Liver (tissue), 9 donors: ENCODE measurements around the gene MAFG. TPM values are rescaled to one million over a fixed set of nuclear protein-coding genes. Genes with fewer than 3 reads are reported as not detected.

Source experiments
- DNase-seq: peaks from one replicate; pipeline ENCODE4 v3.0.0-alpha.2; 2017; ENCODE audit warnings: low spot score
- H3K27ac ChIP-seq, 2 donors: one replicate each; pipeline ENCODE4 v1.7.0; 2013; ENCODE audit warnings: inconsistent platforms in 2 of 2, low read length in 2 of 2, control low read depth in 1 of 2, low read depth in 1 of 2, mild to moderate bottlenecking in 1 of 2
- H3K27me3 ChIP-seq, 4 donors: one replicate each; pipeline versions ENCODE4 v1.6.1 to v1.7.0; 2013; ENCODE audit warnings: low read length in 3 of 4, inconsistent platforms in 1 of 4, mild to moderate bottlenecking in 1 of 4, moderate library complexity in 1 of 4; ENCODE audit not compliant: control insufficient read depth in 4 of 4, insufficient read depth in 4 of 4
- H3K36me3 ChIP-seq, 4 donors: one replicate each; pipeline versions ENCODE4 v1.6.1 to v1.7.0; 2013; ENCODE audit warnings: low read length in 3 of 4, mild to moderate bottlenecking in 3 of 4, low read depth in 1 of 4, moderate library complexity in 1 of 4; ENCODE audit not compliant: control insufficient read depth in 4 of 4, insufficient read depth in 3 of 4
- H3K4me1 ChIP-seq, 4 donors: one replicate each; pipeline versions ENCODE4 v1.6.1 to v1.7.0; 2013; ENCODE audit warnings: low read length in 3 of 4, mild to moderate bottlenecking in 3 of 4, moderate library complexity in 1 of 4; ENCODE audit not compliant: control insufficient read depth in 4 of 4, insufficient read depth in 4 of 4
- H3K4me3 ChIP-seq, 3 donors: one replicate each; pipeline versions ENCODE4 v1.6.1 to v1.7.0; 2013; ENCODE audit warnings: low read length in 3 of 3, control low read depth in 1 of 3, low read depth in 1 of 3, mild to moderate bottlenecking in 1 of 3
- H3K9ac ChIP-seq, 2 donors: one replicate each; pipeline ENCODE4 v1.7.0; 2013; ENCODE audit warnings: low read length in 2 of 2, mild to moderate bottlenecking in 2 of 2, moderate library complexity in 2 of 2, control low read depth in 1 of 2, low read depth in 1 of 2
- H3K9me3 ChIP-seq, 4 donors: one replicate each; pipeline versions ENCODE4 v1.6.1 to v1.7.0; 2013; ENCODE audit warnings: low read length in 3 of 4; ENCODE audit not compliant: control insufficient read depth in 4 of 4
- EGR1 ChIP-seq, 2 donors: IDR thresholded peaks; 2 replicates each; pipeline ENCODE4 v1.6.1; 2016 to 2018; ENCODE audit warnings: antibody characterized with exemption in 2 of 2, low read depth in 2 of 2
- GABPA ChIP-seq, 2 donors: IDR thresholded peaks in 1 of 2; conservative IDR thresholded peaks in 1 of 2; 2 replicates each; pipeline ENCODE4 v1.6.1; 2016; ENCODE audit warnings: antibody characterized with exemption in 2 of 2, mild to moderate bottlenecking in 1 of 2, moderate library complexity in 1 of 2
- HNF4A ChIP-seq, 2 donors: conservative IDR thresholded peaks; 2 replicates each; pipeline ENCODE4 v1.6.1; 2016; ENCODE audit warnings: antibody characterized with exemption in 2 of 2, mild to moderate bottlenecking in 2 of 2
- JUND ChIP-seq, 2 donors: IDR thresholded peaks; 2 replicates each; pipeline ENCODE4 v1.6.1; 2016; ENCODE audit warnings: antibody characterized with exemption in 2 of 2
- NR2F2 ChIP-seq: IDR thresholded peaks from 2 replicates; pipeline ENCODE4 v1.6.1; 2016; ENCODE audit warnings: antibody characterized with exemption
- RAD21 ChIP-seq, 2 donors: IDR thresholded peaks; 2 replicates each; pipeline ENCODE4 v1.6.1; 2016; ENCODE audit warnings: antibody characterized with exemption in 2 of 2, mild to moderate bottlenecking in 2 of 2
- RXRA ChIP-seq, 2 donors: IDR thresholded peaks; 2 replicates each; pipeline ENCODE4 v1.6.1; 2017 to 2018; ENCODE audit warnings: antibody characterized with exemption in 2 of 2, mild to moderate bottlenecking in 1 of 2
- YY1 ChIP-seq: IDR thresholded peaks from 2 replicates; pipeline ENCODE4 v1.6.1; 2016; ENCODE audit warnings: antibody characterized with exemption, mild to moderate bottlenecking
- WGBS: extraction: QIAGEN DNeasy Blood & Tissue Kit; methylation state at CpG from one replicate; pipeline ENCODE4 v1.1.7; 2013; 5-methylcytosine and 5-hydroxymethylcytosine counted together
- polyA plus RNA-seq, 2 donors: library from polyadenylated mRNA; stranded (reverse) in 1 of 2; unstranded in 1 of 2; fragments of 200-250 nt in 1 of 2; fragments of >200 nt in 1 of 2; fragmentation: Nextera tagmentation in 1 of 2; extraction: Ambion mirVana in 1 of 2; gene quantifications; one replicate each; pipeline versions ENCODE4 v1.2.1 to v1.2.3, GENCODE V29; 2013 to 2015
- total RNA-seq, 2 donors: library from RNA; depleted of rRNA; stranded (reverse); fragments of >200 nt; gene quantifications; one replicate each; pipeline ENCODE4 v1.2.3, GENCODE V29; 2014
- TF ChIP-seq, protein P1 (sequence below): IDR thresholded peaks from 2 replicates; pipeline ENCODE4 v1.6.1; 2016; ENCODE audit warnings: antibody characterized with exemption
- TF ChIP-seq, protein P2 (sequence below): IDR thresholded peaks from 2 replicates; pipeline ENCODE4 v1.6.1; 2016; ENCODE audit warnings: antibody characterized with exemption, mild to moderate bottlenecking
- TF ChIP-seq, protein P3 (sequence below): IDR thresholded peaks from 2 replicates; pipeline ENCODE4 v1.6.1; 2016; ENCODE audit warnings: antibody characterized with exemption
- TF ChIP-seq, protein P4 (sequence below): fragments of 150-350 bp; IDR thresholded peaks from 2 replicates; pipeline ENCODE4 v1.5.1; 2017; ENCODE audit warnings: improper control_type of control experiment, low read depth, low read length; ENCODE audit not compliant: missing input control
- donor health status: healthy.
- donor health status: healthy.
- donor health status: healthy.
- donor health status: healthy.
- donor health status: healthy.

MAFG gene
- total and polyA plus RNA-seq, 4 donors, result 3.0 to 17.0 (median 8.9) TPM

DNA sequence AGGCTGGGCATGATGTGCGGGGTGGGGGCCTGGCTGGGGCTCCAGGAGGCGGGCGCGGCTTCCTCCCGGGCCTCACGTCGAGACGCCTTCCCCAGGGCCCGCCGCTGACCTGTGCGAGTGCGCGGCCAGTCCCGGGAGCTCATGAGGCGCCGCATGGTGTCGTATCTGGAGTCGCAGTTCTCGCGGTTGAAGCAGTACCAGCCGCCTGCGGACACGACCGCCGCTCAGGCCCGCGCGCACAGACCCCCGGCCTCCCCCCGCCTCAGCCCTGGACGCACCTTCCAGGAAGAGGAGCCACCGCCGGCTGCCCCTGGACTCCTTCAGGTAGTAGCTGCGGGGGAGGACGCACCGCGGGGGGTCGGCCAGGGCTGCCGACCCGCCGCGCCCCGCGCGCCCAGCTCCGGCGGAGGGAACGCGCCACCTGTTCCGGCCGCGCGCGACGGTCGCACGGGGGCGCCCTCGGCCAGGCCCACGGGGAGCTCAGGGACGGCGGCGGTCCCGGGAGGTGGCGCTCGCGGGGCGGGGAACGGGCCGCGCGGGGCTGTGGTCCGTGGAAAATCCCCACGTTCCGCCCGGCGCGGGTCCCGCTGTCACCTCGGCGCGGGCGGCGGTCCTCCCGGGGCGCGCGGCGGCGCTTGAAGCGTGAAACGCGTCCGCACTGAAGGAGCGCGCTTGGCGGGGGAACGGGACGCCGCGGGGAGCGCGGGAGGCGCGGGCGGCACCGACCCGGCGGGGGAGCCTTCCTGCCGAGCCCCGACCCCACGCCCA lies 32.0 kb upstream of the MAFG start:
- 2% methylated on average over 112 of the region's 112 CpGs for WGBS
- Histone ChIP-seq H3K4me3 (peak overlapping the region in 2 of 3 donors; percentile 62 to 64), H3K9me3 (no peaks in the 10 kb centered on the region), H3K27ac (peak overlapping the region; percentile 64 to 69), H3K9ac (no peak overlapping the region), H3K36me3 (no peaks in the 10 kb centered on the region), H3K4me1 (peaks cover 6 to 20% (median 14%) of the 10 kb centered on the region in 4 donors), H3K27me3 (no peaks in the 10 kb centered on the region)
- peak; percentile 76 for DNase-seq
- no peak for TF ChIP-seq GABPA (IDR thresholded peaks at IDR 0.05 in 1 of 2, conservative IDR thresholded peaks at IDR 0.05 in 1 of 2)
- TF ChIP-seq EGR1 (IDR thresholded peaks at IDR 0.05; ENCODE audit: low read depth in 2 of 2), result no peak
- TF ChIP-seq YY1, result no peak
- no peak for TF ChIP-seq NR2F2
- TF ChIP-seq, protein P1, sequence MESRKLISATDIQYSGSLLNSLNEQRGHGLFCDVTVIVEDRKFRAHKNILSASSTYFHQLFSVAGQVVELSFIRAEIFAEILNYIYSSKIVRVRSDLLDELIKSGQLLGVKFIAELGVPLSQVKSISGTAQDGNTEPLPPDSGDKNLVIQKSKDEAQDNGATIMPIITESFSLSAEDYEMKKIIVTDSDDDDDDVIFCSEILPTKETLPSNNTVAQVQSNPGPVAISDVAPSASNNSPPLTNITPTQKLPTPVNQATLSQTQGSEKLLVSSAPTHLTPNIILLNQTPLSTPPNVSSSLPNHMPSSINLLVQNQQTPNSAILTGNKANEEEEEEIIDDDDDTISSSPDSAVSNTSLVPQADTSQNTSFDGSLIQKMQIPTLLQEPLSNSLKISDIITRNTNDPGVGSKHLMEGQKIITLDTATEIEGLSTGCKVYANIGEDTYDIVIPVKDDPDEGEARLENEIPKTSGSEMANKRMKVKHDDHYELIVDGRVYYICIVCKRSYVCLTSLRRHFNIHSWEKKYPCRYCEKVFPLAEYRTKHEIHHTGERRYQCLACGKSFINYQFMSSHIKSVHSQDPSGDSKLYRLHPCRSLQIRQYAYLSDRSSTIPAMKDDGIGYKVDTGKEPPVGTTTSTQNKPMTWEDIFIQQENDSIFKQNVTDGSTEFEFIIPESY, result no peak
- TF ChIP-seq RAD21 (IDR thresholded peaks at IDR 0.05), result peak; percentile 51 to 58
- no peak for TF ChIP-seq HNF4A (conservative IDR thresholded peaks at IDR 0.05)
- TF ChIP-seq, protein P2, sequence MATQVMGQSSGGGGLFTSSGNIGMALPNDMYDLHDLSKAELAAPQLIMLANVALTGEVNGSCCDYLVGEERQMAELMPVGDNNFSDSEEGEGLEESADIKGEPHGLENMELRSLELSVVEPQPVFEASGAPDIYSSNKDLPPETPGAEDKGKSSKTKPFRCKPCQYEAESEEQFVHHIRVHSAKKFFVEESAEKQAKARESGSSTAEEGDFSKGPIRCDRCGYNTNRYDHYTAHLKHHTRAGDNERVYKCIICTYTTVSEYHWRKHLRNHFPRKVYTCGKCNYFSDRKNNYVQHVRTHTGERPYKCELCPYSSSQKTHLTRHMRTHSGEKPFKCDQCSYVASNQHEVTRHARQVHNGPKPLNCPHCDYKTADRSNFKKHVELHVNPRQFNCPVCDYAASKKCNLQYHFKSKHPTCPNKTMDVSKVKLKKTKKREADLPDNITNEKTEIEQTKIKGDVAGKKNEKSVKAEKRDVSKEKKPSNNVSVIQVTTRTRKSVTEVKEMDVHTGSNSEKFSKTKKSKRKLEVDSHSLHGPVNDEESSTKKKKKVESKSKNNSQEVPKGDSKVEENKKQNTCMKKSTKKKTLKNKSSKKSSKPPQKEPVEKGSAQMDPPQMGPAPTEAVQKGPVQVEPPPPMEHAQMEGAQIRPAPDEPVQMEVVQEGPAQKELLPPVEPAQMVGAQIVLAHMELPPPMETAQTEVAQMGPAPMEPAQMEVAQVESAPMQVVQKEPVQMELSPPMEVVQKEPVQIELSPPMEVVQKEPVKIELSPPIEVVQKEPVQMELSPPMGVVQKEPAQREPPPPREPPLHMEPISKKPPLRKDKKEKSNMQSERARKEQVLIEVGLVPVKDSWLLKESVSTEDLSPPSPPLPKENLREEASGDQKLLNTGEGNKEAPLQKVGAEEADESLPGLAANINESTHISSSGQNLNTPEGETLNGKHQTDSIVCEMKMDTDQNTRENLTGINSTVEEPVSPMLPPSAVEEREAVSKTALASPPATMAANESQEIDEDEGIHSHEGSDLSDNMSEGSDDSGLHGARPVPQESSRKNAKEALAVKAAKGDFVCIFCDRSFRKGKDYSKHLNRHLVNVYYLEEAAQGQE, result no peak
- no peak for TF ChIP-seq JUND (IDR thresholded peaks at IDR 0.05)
- TF ChIP-seq, protein P3, sequence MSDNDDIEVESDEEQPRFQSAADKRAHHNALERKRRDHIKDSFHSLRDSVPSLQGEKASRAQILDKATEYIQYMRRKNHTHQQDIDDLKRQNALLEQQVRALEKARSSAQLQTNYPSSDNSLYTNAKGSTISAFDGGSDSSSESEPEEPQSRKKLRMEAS, result no peak
- TF ChIP-seq, protein P4, sequence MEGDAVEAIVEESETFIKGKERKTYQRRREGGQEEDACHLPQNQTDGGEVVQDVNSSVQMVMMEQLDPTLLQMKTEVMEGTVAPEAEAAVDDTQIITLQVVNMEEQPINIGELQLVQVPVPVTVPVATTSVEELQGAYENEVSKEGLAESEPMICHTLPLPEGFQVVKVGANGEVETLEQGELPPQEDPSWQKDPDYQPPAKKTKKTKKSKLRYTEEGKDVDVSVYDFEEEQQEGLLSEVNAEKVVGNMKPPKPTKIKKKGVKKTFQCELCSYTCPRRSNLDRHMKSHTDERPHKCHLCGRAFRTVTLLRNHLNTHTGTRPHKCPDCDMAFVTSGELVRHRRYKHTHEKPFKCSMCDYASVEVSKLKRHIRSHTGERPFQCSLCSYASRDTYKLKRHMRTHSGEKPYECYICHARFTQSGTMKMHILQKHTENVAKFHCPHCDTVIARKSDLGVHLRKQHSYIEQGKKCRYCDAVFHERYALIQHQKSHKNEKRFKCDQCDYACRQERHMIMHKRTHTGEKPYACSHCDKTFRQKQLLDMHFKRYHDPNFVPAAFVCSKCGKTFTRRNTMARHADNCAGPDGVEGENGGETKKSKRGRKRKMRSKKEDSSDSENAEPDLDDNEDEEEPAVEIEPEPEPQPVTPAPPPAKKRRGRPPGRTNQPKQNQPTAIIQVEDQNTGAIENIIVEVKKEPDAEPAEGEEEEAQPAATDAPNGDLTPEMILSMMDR, result peak; percentile 89

DNA sequence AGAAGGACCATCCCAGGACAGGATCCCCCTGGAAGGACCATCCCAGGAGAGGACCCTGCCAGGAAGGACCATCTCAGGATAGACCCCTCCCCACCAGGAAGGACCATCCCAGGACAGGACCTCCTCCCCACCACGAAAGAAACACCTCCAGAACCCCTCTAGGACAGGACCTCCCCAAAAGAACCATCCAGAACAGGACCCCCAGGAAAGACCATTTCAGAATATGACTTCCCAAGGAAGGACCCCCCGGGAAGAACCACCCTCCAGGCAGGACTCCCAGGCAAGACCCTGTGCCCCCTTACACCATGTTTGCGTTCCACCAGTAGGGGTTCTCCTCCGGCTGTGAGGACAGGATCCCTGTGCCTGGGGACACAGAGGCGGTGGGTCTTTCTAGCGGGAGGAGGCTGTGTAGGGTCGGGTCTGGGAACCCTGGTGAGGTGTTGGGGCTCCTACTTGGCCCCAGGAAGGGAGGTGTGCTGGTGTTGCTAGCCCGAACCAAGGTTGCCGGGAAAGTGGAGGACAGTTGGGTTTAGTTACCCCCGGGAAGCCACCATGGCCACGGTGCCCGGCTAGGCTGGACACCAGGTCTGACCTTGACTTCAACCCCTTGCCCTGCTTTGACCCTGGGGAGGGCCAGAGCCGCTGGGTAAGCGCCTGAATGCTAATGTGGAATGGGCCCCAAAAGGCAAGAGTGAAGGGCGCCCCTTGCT lies 31.3 kb upstream of the MAFG start:
- H3K9me3 ChIP-seq, result no peaks in the 10 kb centered on the region
- H3K9ac ChIP-seq, result no peak overlapping the region
- 51% methylated on average over 15 of the region's 15 CpGs for WGBS

More for the DNA sequence above, 31.3 kb upstream of the MAFG start:
- Histone ChIP-seq H3K36me3 (no peaks in the 10 kb centered on the region), H3K27me3 (no peaks in the 10 kb centered on the region), H3K4me1 (peaks cover 4 to 20% (median 14%) of the 10 kb centered on the region in 4 donors), H3K4me3 (peak overlapping the region in 1 of 3 donors; percentile 64), H3K27ac (no peak overlapping the region)
- TF ChIP-seq RXRA (IDR thresholded peaks at IDR 0.05), result peak; percentile 35 to 73
- TF ChIP-seq, protein P3, result no peak
- DNase-seq, result no peak
